Measurements from ENCODE around the gene TRIM72.
"Not testable (repeated sequence)": the region's sequence is repeated elsewhere in the genome, so short reads cannot be mapped to it uniquely, and the experiment has no call there.

The TRIM72 gene

DNA sequence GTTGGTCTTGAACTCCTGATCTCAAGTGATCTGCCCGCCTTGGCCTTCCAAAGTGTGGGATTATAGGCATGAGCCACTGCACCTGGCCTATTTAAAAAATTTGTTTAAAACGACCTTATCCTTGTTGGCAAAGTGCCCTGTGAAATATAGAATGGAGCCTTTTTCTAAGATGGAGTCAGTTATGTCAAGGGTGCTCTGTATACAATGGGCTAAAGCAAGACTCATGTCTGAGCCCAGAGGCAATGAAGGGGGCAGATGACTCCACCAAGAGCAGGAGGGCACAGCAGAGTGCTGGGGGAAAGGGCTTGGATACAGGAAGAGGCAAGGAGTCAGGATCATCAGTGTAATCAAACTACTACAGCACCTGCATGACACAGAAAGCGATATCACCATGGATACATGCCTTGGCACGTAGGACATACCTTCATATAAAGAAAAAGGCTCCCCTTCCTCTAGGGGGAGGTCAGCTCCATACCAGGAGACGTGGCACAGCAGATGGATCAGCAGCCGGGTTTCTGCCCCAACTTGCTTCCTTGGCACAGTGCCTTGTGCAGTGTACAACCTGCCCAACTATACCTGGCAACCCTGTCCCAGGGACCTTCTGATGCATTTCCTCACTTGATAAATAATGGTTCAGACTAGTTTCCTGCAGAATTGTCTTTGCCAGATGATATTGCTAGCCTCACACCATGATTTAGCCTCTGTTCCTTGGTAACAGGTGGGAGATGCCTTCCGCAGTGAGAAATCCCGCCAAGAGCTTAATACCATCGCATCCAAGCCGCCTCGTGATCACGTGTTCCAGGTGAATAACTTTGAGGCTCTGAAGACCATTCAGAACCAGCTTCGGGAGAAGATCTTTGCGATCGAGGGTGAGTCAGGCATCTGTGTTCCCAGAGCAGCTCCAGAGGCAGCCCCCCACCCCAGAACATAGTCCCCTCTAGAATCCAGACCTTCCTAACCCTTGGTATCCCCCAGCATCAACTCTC lies 61.2 kb downstream of the TRIM72 start:
- Histone ChIP-seq H3K4me1 (ENCODE audit: control insufficient read depth, insufficient read depth, low read length) (0 out of 2 replicates have a peak, but pooled peaks cover 5% of the 10 kb centered on the region), H3K27me3 (ENCODE audit: control insufficient read depth, insufficient read depth, low read length) (no peaks in the 10 kb centered on the region), H3K27ac (ENCODE audit: low read depth, low read length) (no peak overlapping the region), H3K4me3 (ENCODE audit: low read depth, low read length) (no peak overlapping the region), H3K9me3 (ENCODE audit: control insufficient read depth, insufficient read depth, low read depth, low read length) (no peaks in the 10 kb centered on the region), H3K9ac (ENCODE audit: low read length) (no peak overlapping the region), H3K36me3 (ENCODE audit: control insufficient read depth, insufficient read depth, low read length) (no peaks in the 10 kb centered on the region)

DNA sequence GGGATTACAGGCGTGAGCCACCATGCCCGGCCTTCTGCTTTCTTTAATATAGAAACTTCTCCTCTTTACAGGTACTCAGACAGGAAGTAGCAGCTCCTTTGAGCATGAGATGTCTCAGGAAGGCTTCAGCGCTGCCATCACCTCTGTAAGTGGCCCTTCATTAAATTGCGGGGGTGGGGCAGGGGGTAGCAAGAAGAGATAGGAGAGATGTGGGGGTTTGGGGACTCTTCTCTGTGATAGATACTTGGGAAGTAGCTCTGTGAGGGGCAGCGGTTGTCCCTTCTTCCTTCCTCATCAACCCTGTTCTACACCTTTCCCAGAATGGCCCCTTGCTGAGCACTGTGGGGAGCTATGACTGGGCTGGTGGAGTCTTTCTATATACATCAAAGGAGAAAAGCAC lies 62.7 kb downstream of the TRIM72 start:
- 0 out of 2 replicates have a peak, but pooled peaks cover 5% of the 10 kb centered on the region for H3K4me1 ChIP-seq (ENCODE audit: control insufficient read depth, insufficient read depth, low read length)
- H3K9me3 ChIP-seq (ENCODE audit: control insufficient read depth, insufficient read depth, low read depth, low read length), result no peaks in the 10 kb centered on the region

DNA sequence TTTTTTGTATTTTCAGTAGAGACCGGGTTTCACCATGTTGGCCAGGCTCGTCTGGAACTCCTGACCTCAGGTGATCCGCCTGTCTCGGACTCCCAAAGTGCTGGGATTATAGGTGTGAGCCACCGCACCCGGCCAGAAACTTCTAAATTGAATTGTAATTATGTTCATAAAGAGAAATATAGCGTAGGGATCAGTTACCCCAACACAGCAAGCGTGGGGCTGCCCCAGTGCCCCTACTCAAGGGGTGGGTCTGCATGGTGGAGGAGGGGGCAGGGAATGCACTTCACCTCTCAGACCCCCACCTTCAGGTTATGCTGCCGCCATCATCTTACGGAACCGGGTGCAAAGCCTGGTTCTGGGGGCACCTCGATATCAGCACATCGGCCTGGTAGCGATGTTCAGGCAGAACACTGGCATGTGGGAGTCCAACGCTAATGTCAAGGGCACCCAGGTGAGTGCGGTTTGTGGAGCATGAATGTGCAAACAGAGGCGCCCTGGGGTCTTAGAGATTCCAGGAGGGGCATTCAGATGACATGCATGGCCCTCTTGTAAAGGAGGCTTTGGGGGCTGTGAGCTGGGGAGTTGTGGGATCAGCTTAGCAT lies 63.8 kb downstream of the TRIM72 start:
- H3K9me3 ChIP-seq (ENCODE audit: control insufficient read depth, insufficient read depth, low read depth, low read length), result no peaks in the 10 kb centered on the region
- no peaks in the 10 kb centered on the region for H3K27me3 ChIP-seq (ENCODE audit: control insufficient read depth, insufficient read depth, low read length)
- no peak overlapping the region for H3K4me3 ChIP-seq (ENCODE audit: low read depth, low read length)
- no peak overlapping the region for H3K9ac ChIP-seq (ENCODE audit: low read length)
- 0 out of 2 replicates have a peak, but pooled peaks cover 5% of the 10 kb centered on the region for H3K4me1 ChIP-seq (ENCODE audit: control insufficient read depth, insufficient read depth, low read length)
- no peak overlapping the region for H3K27ac ChIP-seq (ENCODE audit: low read depth, low read length)
- no peaks in the 10 kb centered on the region for H3K36me3 ChIP-seq (ENCODE audit: control insufficient read depth, insufficient read depth, low read length)

More for the DNA sequence above, 62.7 kb downstream of the TRIM72 start:
- Histone ChIP-seq H3K27ac (ENCODE audit: low read depth, low read length) (no peak overlapping the region), H3K4me3 (ENCODE audit: low read depth, low read length) (no peak overlapping the region), H3K9ac (ENCODE audit: low read length) (no peak overlapping the region), H3K36me3 (ENCODE audit: control insufficient read depth, insufficient read depth, low read length) (no peaks in the 10 kb centered on the region), H3K27me3 (ENCODE audit: control insufficient read depth, insufficient read depth, low read length) (no peaks in the 10 kb centered on the region)

DNA sequence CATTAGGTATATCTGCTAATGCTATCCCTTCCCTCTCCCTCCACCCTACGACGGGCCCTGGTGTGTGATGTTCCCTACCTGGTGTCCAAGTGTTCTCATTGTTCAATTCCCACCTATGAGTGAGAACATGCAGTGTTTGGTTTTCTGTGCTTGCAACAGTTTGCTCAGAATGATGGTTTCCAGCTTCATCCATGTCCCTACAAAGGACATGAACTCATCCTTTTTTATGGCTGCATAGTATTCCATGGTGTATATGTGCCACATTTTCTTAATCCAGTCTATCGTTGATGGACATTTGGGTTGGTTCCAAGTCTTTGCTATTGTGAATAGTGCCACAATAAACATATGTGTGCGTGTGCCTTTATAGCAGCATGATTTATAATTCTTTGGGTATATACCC lies 64.9 kb downstream of the TRIM72 start:
- not testable (repeated sequence) for H3K9ac ChIP-seq (ENCODE audit: low read length); H3K9me3 ChIP-seq (ENCODE audit: control insufficient read depth, insufficient read depth, low read depth, low read length); H3K4me1 ChIP-seq (ENCODE audit: control insufficient read depth, insufficient read depth, low read length); H3K4me3 ChIP-seq (ENCODE audit: low read depth, low read length); H3K27ac ChIP-seq (ENCODE audit: low read depth, low read length); H3K36me3 ChIP-seq (ENCODE audit: control insufficient read depth, insufficient read depth, low read length); H3K27me3 ChIP-seq (ENCODE audit: control insufficient read depth, insufficient read depth, low read length)
